Pancreas (tissue), 10 donors: ENCODE data around the gene SMIM41. TPM values are rescaled to one million over a fixed set of nuclear protein-coding genes. Genes with fewer than 3 reads are reported as not detected.

Experiments used
- ATAC-seq, 4 donors: fragments of 200-7000 bp; cut with Tn5 transposase; one replicate each; pipeline versions ENCODE4 v1.8.0 to v1.9.1; 2020; ENCODE audit warnings: mild to moderate bottlenecking in 4 of 4, moderate library complexity in 4 of 4
- DNase-seq, 6 donors: peaks; one replicate each; pipeline ENCODE4 v3.0.0-alpha.2; 2020
- FAIRE-seq: peaks from 2 replicates; lab custom pipeline; 2012; peaks lifted over from hg19 to GRCh38; lab: Jason Lieb, UNC
- H3K27ac ChIP-seq, 4 donors: fragments of 200-600 bp; sonication (generic); 1 replicate in 3 of 4; 2 replicates in 1 of 4; pipeline versions ENCODE4 v1.5.0 to v1.8.0; 2020
- H3K27me3 ChIP-seq, 4 donors: fragments of 200-600 bp; one replicate each; pipeline ENCODE4 v1.8.0; 2021
- H3K36me3 ChIP-seq, 3 donors: fragments of 200-600 bp; sonication (generic) in 1 of 3; one replicate each; pipeline versions ENCODE4 v1.5.0 to v1.8.0; 2020 to 2021
- H3K4me1 ChIP-seq, 3 donors: fragments of 200-600 bp; one replicate each; pipeline ENCODE4 v1.8.0; 2021
- H3K4me3 ChIP-seq, 4 donors: fragments of 200-600 bp; sonication (generic) in 2 of 4; one replicate each; pipeline versions ENCODE4 v1.5.0 to v1.8.0; 2020 to 2021
- H3K9me3 ChIP-seq, 4 donors: fragments of 200-600 bp; one replicate each; pipeline ENCODE4 v1.8.0; 2021
- CTCF ChIP-seq, 4 donors: fragments of 200-600 bp; sonication (generic) in 3 of 4; IDR thresholded peaks; one replicate each; pipeline versions ENCODE4 v1.5.0 to v1.8.0; 2021; ENCODE audit warnings: antibody characterized with exemption in 4 of 4
- WGBS, 2 donors: extraction: QIAGEN DNeasy Blood & Tissue Kit; methylation state at CpG; one replicate each; pipeline ENCODE4 v1.1.7; 2013; 5-methylcytosine and 5-hydroxymethylcytosine counted together
- intact Hi-C, 3 donors: fragments of 100-400 bp; cut with DNase I; formaldehyde crosslinking; loops; one replicate each; pipeline versions ENCODE4 v1.11.1 to v1.14.2; 2022
- polyA plus RNA-seq, 2 donors: library from polyadenylated mRNA; stranded (reverse); fragments of 200-250 nt; gene quantifications; one replicate each; pipeline ENCODE4 v1.2.3, GENCODE V29; 2013
- total RNA-seq, 6 donors: library from RNA; stranded (reverse); fragmentation: NEBNext Ultra II Directional in 4 of 6; extraction: Animal tissue kit (Norgen Biotek cat#: 25700) in 4 of 6; gene quantifications; one replicate each; pipeline versions ENCODE4 v1.2.1 to v1.2.4, GENCODE V29; 2021 to 2023
- donor health status: healthy with polysubstance abuse.
- donor health status: DM: no; HTN: no; CAD: no; lungs with moderate emphysema.
- donor health status: DM: no; HTN: no; CAD: no.
- donor health status: control.
- donor health status: control.
- donor health status: Bipolar disorder and iron deficiency.
- donor health status: DM: yes; HTN: yes; CAD: no.
- donor health status: DM: no; HTN: no; CAD: no.
- donor health status: DM: no; HTN: no; CAD: no.
- donor health status: DM: yes; HTN: yes; CAD: no.

Gene SMIM41
- total and polyA plus RNA-seq, 8 donors = 0.09 to 0.20 (median 0.19) TPM; not detected in 5

- intact Hi-C loops = loop anchor here in 1 of 3 donors (5.0 to 10.0 kb wide), 2 partner anchors 720 to 838 kb away; no protein-coding TSS in a partner anchor
- Histone ChIP-seq H3K4me3 (no peak overlapping the region), H3K4me1 (peaks cover 0 to 6% (median 3%) of the 10 kb centered on the region in 3 donors), H3K27ac (peak overlapping the region; percentile 67 to 88 (median 82)), H3K36me3 (no peaks in the 10 kb centered on the region), H3K9me3 (no peaks in the 10 kb centered on the region), H3K27me3 (no peaks in the 10 kb centered on the region)
- ATAC-seq = no peak
- no peak for FAIRE-seq
- TF ChIP-seq CTCF (IDR thresholded peaks at IDR 0.05) = no peak
- DNase-seq = no peak
- WGBS, 2 donors = 78 to 87% methylated on average over 11 of the region's 11 CpGs
Observed at GRCh38 chr12:52146822-52147366, 67.4 kb downstream of the SMIM41 start.

GRCh38 chr12:52147367-52147963 lies 68.0 kb downstream of the SMIM41 start:
- Histone ChIP-seq H3K36me3 (no peaks in the 10 kb centered on the region), H3K27me3 (no peaks in the 10 kb centered on the region), H3K4me3 (no peak overlapping the region), H3K27ac (peak overlapping the region; percentile 67 to 88 (median 82)), H3K9me3 (no peaks in the 10 kb centered on the region), H3K4me1 (peaks cover 0 to 6% (median 3%) of the 10 kb centered on the region in 3 donors)
- intact Hi-C loops = loop anchor here in 1 of 3 donors (5.0 to 10.0 kb wide), 2 partner anchors 720 to 837 kb away; no protein-coding TSS in a partner anchor
- DNase-seq (peak in 5 of 6 donors; percentile 73 to 90 (median 81)), FAIRE-seq (no peak), ATAC-seq (peak; percentile 66 to 81 (median 74))
- no peak for TF ChIP-seq CTCF (IDR thresholded peaks at IDR 0.05)
- 60 to 62% methylated on average over 15 to 17 of the region's 17 CpGs for WGBS, 2 donors

GRCh38 chr12:52147964-52148463 lies 68.5 kb downstream of the SMIM41 start:
- intact Hi-C loops = loop anchor here in 1 of 3 donors (5.0 to 10.0 kb wide), 2 partner anchors 719 to 837 kb away; no protein-coding TSS in a partner anchor

DNA sequence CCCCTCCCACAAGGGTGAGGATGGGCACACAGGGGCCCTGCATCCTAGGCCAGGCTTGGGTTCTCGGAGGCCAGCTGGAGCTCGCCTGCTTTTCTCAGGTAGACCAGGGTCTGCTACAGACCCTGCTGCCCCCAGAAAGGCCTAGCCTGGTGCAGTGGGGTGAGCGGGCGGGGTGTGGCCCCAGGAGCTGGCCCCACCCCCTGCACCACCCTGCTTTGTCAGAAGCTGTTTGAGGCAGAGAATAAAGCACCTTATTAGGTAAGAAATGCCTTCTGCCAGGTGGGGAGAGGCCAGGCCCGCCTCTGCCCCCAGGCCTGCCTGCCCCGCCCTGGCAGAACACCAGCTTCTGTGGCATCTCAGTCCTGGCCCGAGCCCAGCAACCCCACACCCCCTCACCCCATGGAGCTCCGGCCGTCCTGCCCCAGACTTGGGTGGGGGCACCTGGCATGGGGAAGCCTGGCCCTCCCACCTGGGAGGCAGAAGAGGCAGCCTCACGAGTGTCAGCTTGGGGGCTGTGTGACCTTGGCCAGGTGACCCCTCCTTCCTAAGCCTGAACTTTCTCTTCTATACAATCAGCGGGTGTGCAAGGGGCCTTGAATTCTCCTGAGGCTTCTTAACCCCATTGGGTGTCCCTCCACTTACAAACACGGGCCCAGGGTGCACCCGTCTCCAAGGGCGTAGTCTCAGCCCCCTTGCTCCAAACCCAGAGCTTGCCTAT lies 69.1 kb downstream of the SMIM41 start:
- ATAC-seq = peak; percentile 40 to 65 (median 60)
- TF ChIP-seq CTCF (IDR thresholded peaks at IDR 0.05) = no peak
- intact Hi-C loops = loop anchor here in 1 of 3 donors (5.0 to 10.0 kb wide), 2 partner anchors 719 to 836 kb away; no protein-coding TSS in a partner anchor
- peaks cover 0 to 6% (median 3%) of the 10 kb centered on the region in 3 donors for H3K4me1 ChIP-seq
- H3K27me3 ChIP-seq = no peaks in the 10 kb centered on the region
- DNase-seq = peak in 5 of 6 donors; percentile 54 to 85 (median 76)
- H3K4me3 ChIP-seq = no peak overlapping the region
- FAIRE-seq = no peak
- H3K36me3 ChIP-seq = no peaks in the 10 kb centered on the region
- WGBS, 2 donors = 65 to 76% methylated on average over 14 of the region's 14 CpGs
- H3K9me3 ChIP-seq = no peaks in the 10 kb centered on the region
- H3K27ac ChIP-seq = peak overlapping the region; percentile 67 to 88 (median 82)

More at GRCh38 chr12:52147964-52148463, 68.5 kb downstream of the SMIM41 start:
- H3K9me3 ChIP-seq = no peaks in the 10 kb centered on the region
- peaks cover 0 to 6% (median 3%) of the 10 kb centered on the region in 3 donors for H3K4me1 ChIP-seq
- DNase-seq (no peak), ATAC-seq (no peak), FAIRE-seq (no peak)
- no peaks in the 10 kb centered on the region for H3K36me3 ChIP-seq
- H3K27me3 ChIP-seq = no peaks in the 10 kb centered on the region
- no peak overlapping the region for H3K4me3 ChIP-seq
- H3K27ac ChIP-seq = peak overlapping the region; percentile 67 to 88 (median 82)
- TF ChIP-seq CTCF (IDR thresholded peaks at IDR 0.05) = no peak
- 83 to 88% methylated on average over 10 of the region's 10 CpGs for WGBS, 2 donors
